Keratinocyte (primary cell): ENCODE results near the gene PDK2. TPM values are rescaled to one million over a fixed set of nuclear protein-coding genes. Genes with fewer than 3 reads are reported as not detected.

Experiments used
- DNase-seq: peaks from one replicate; pipeline ENCODE4 v3.0.0-alpha.2; 2011; ENCODE audit warnings: low read depth, missing footprints, low spot score
- FAIRE-seq: peaks from 2 replicates; lab custom pipeline; 2011; peaks lifted over from hg19 to GRCh38; lab: Jason Lieb, UNC
- H2AFZ ChIP-seq: 2 replicates; pipeline ENCODE4 v1.6.0; 2012; ENCODE audit warnings: low read length, control low read depth, inconsistent platforms; ENCODE audit not compliant: control insufficient read depth
- H3K27ac ChIP-seq: 2 replicates; pipeline ENCODE4 v1.5.1; 2011; ENCODE audit warnings: low read length; ENCODE audit not compliant: control insufficient read depth, insufficient read depth
- H3K27me3 ChIP-seq: 3 replicates; pipeline ENCODE4 v1.6.0; 2011; ENCODE audit warnings: low read length; ENCODE audit not compliant: control insufficient read depth, insufficient read depth; ENCODE audit errors: extremely low read depth
- H3K36me3 ChIP-seq, 2 experiments: 2 replicates in 1 of 2; 3 replicates in 1 of 2; pipeline ENCODE4 v1.5.1; 2011; ENCODE audit warnings: low read length in 2 of 2, mild to moderate bottlenecking in 1 of 2; ENCODE audit not compliant: control insufficient read depth in 2 of 2, insufficient read depth in 2 of 2; ENCODE audit errors: extremely low read depth in 1 of 2
- H3K4me1 ChIP-seq: 3 replicates; pipeline ENCODE4 v1.5.1; 2011; ENCODE audit warnings: low read length; ENCODE audit not compliant: control insufficient read depth, insufficient read depth; ENCODE audit errors: extremely low read depth
- H3K4me2 ChIP-seq: 3 replicates; pipeline ENCODE4 v1.6.0; 2011; ENCODE audit warnings: low read depth, low read length; ENCODE audit not compliant: control insufficient read depth, insufficient read depth; ENCODE audit errors: extremely low read depth
- H3K4me3 ChIP-seq, 3 experiments: fragments of 200-600 bp in 1 of 3; sonication (generic) in 1 of 3; 2 replicates in 2 of 3; 3 replicates in 1 of 3; pipeline ENCODE4 v1.5.1; 2011 to 2016; ENCODE audit warnings: low read length in 3 of 3, mild to moderate bottlenecking in 3 of 3, control low read depth in 2 of 3, inconsistent platforms in 1 of 3, low read depth in 1 of 3, mixed read lengths in 1 of 3, mixed run types in 1 of 3, moderate library complexity in 1 of 3; ENCODE audit not compliant: control insufficient read depth in 2 of 3, insufficient read depth in 2 of 3; ENCODE audit errors: extremely low read depth in 1 of 3
- H3K79me2 ChIP-seq: 2 replicates; pipeline ENCODE4 v1.6.0; 2012; ENCODE audit warnings: low read length; ENCODE audit not compliant: control insufficient read depth, insufficient read depth
- H3K9ac ChIP-seq: 3 replicates; pipeline ENCODE4 v1.6.0; 2011; ENCODE audit warnings: low read length; ENCODE audit not compliant: control insufficient read depth, insufficient read depth; ENCODE audit errors: extremely low read depth
- H3K9me1 ChIP-seq: 3 replicates; pipeline ENCODE4 v1.6.0; 2011; ENCODE audit warnings: low read length; ENCODE audit not compliant: control insufficient read depth, insufficient read depth; ENCODE audit errors: extremely low read depth
- H3K9me3 ChIP-seq: 2 replicates; pipeline ENCODE4 v1.5.1; 2012; ENCODE audit warnings: low read depth, low read length; ENCODE audit not compliant: control insufficient read depth
- H4K20me1 ChIP-seq: 3 replicates; pipeline ENCODE4 v1.6.0; 2011; ENCODE audit warnings: low read length; ENCODE audit not compliant: control insufficient read depth, insufficient read depth; ENCODE audit errors: extremely low read depth
- CTCF ChIP-seq, 3 experiments: IDR thresholded peaks in 1 of 3; conservative IDR thresholded peaks in 1 of 3; optimal IDR thresholded peaks in 1 of 3; 2 replicates in 2 of 3; 3 replicates in 1 of 3; pipeline versions ENCODE3 to v1.5.1; 2011; ENCODE audit warnings: low read length in 3 of 3, mild to moderate bottlenecking in 3 of 3, moderate library complexity in 2 of 3, control low read depth in 1 of 3, inconsistent platforms in 1 of 3; ENCODE audit not compliant: insufficient read depth in 2 of 3; ENCODE audit errors: extremely low read depth in 1 of 3
- EZH2 ChIP-seq: IDR thresholded peaks from one replicate; pipeline ENCODE4 v1.6.1; 2012; ENCODE audit warnings: inconsistent platforms, mild to moderate bottlenecking, low read length, moderate library complexity
- dilution Hi-C: fragments of 300-500 bp; cut with MboI; formaldehyde crosslinking; loops from one replicate; pipeline ENCODE4 v1.7.0; 2020; ENCODE audit warnings: low sequenced_read_pairs; ENCODE audit not compliant: extremely low pct_ligation_motif_present
- polyA plus RNA-seq, 5 experiments: library from polyadenylated mRNA; depleted of rRNA in 3 of 5; stranded (reverse) in 3 of 5; stranded (forward) in 1 of 5; unstranded in 1 of 5; fragments of >200 nt; gene quantifications; 1 replicate in 1 of 5; 2 replicates in 3 of 5; 3 replicates in 1 of 5; pipeline versions ENCODE4 v1.2.1 to v1.2.3, GENCODE V29; 2011 to 2012; ENCODE audit warnings: missing spikeins in 2 of 5, low read depth in 1 of 5, low replicate concordance in 1 of 5

Gene PDK2
- polyA plus RNA-seq, 1 donor (not counting 4 experiments of a cell fraction or from before 2014, with no cell fraction given) = 7.5 TPM

DNA sequence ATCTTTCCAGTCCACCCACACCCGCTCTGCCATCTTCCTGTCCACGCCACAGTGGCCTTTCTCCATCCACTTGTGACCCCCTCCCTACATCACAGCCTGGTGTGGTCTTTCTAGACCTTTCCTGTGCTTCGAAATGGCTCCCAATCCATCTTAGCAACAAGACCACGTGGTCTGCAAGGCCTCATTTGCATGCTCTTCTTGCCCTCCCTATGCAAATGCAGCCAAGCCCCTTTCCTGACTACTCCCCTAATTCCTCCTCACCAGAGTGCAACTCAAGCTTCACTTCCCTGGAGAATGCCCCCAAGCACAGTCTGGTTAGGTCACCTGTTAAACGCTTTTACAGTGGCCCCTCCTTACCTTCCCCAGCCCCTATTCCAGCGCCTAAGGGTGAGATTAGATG lies 49.2 kb downstream of the PDK2 start:
- dilution Hi-C loops = no loop called here
- H3K9ac ChIP-seq = no peak overlapping the region
- peaks cover 4% of the 10 kb centered on the region for H3K9me1 ChIP-seq
- no peaks in the 10 kb centered on the region for H3K9me3 ChIP-seq
- FAIRE-seq (no peak), DNase-seq (no peak)
- H4K20me1 ChIP-seq = peaks cover 36% of the 10 kb centered on the region
- H3K36me3 ChIP-seq = peaks cover 33 to 58% of the 10 kb centered on the region in 2 experiments
- no peak overlapping the region for H3K4me2 ChIP-seq
- peaks cover 26% of the 10 kb centered on the region for H3K4me1 ChIP-seq
- no peak overlapping the region for H2AFZ ChIP-seq
- no peak overlapping the region for H3K27ac ChIP-seq
- TF ChIP-seq CTCF (optimal IDR thresholded peaks at IDR 0.05 in 1 of 3, IDR thresholded peaks at IDR 0.05 in 1 of 3, conservative IDR thresholded peaks at IDR 0.05 in 1 of 3; ENCODE audit: extremely low read depth in 1 of 3, insufficient read depth in 2 of 3, low read length in 3 of 3) = no peak
- TF ChIP-seq EZH2 = no peak
- H3K79me2 ChIP-seq = peaks cover 49% of the 10 kb centered on the region
- no peaks in the 10 kb centered on the region for H3K27me3 ChIP-seq
- H3K4me3 ChIP-seq = no peak overlapping the region

DNA sequence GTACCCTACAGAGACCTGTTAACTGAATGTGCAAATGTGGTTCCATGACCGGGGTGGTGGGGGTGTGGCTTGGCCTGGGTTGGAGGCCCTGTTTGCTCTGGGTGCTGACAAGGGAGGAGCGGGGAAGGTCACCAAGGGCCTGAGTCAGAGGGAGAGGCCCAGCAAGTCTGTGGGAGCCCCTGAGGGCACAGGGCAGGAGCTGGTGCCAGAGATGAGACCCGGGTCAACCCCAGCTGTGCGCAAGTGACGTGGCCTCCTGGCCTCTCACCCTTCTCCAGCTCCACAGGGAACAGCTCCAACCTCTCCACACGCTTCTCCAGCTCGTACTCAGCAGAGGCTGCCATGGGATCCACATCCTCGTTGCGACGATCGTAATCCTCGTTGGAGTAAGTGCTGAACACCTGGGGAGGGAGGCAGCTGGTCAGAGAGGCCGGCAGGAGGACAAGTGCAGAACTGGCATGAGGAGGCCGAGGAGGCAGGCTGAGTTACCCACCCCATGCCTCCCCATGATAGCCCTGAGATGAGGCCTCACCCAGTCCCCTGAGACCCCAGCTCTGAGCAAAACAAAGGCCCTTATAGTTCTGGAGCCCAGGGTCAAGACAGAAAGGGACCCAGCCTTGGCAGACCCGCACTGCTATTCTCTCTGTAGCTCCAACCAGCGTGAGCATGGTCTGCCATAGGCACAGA lies 49.8 kb downstream of the PDK2 start:
- H2AFZ ChIP-seq = no peak overlapping the region
- peaks cover 32 to 52% of the 10 kb centered on the region in 2 experiments for H3K36me3 ChIP-seq
- peaks cover 36% of the 10 kb centered on the region for H4K20me1 ChIP-seq
- dilution Hi-C loops = no loop called here
- H3K4me1 ChIP-seq = peaks cover 26% of the 10 kb centered on the region
- H3K27ac ChIP-seq = no peak overlapping the region
- FAIRE-seq (no peak), DNase-seq (no peak)
- H3K4me2 ChIP-seq = no peak overlapping the region
- H3K79me2 ChIP-seq = peaks cover 54% of the 10 kb centered on the region
- no peaks in the 10 kb centered on the region for H3K27me3 ChIP-seq
- peaks cover 4% of the 10 kb centered on the region for H3K9me1 ChIP-seq
- no peaks in the 10 kb centered on the region for H3K9me3 ChIP-seq
- TF ChIP-seq CTCF (optimal IDR thresholded peaks at IDR 0.05 in 1 of 3, IDR thresholded peaks at IDR 0.05 in 1 of 3, conservative IDR thresholded peaks at IDR 0.05 in 1 of 3; ENCODE audit: extremely low read depth in 1 of 3, insufficient read depth in 2 of 3, low read length in 3 of 3) (no peak), EZH2 (no peak)
- H3K4me3 ChIP-seq = no peak overlapping the region
- H3K9ac ChIP-seq = no peak overlapping the region
